BJ (cell line): ENCODE data around the gene ZNF253. TPM values are rescaled to one million over a fixed set of nuclear protein-coding genes. Genes with fewer than 3 reads are reported as not detected.

ENCODE experiments used
- polyA plus RNA-seq: library from polyadenylated mRNA; depleted of rRNA; stranded (reverse); fragments of >200 nt; gene quantifications from 2 replicates; pipeline ENCODE4 v1.2.3, GENCODE V29; 2011; rRNA removed

ZNF253 gene
- polyA plus RNA-seq, 1 experiment = 0.67 TPM

Other genes starting within 250 kb of the ZNF253 start
- 1.3 and 1.9 TPM in 2 replicates for gene PBX4, start 247.2 kb upstream of the ZNF253 start, polyA plus RNA-seq
- gene LPAR2, start 237.7 kb upstream of the ZNF253 start, polyA plus RNA-seq = 2.1 and 2.4 TPM in 2 replicates
- 3.8 and 4.4 TPM in 2 replicates for gene GMIP, start 222.2 kb upstream of the ZNF253 start, polyA plus RNA-seq
- gene ATP13A1, start 202.2 kb upstream of the ZNF253 start, polyA plus RNA-seq = 11.1 and 27.9 TPM in 2 replicates
- gene ZNF101, start 197.0 kb upstream of the ZNF253 start, polyA plus RNA-seq = 2.5 and 4.5 TPM in 2 replicates
- gene ZNF14, start 132.8 kb upstream of the ZNF253 start, polyA plus RNA-seq = 1.2 and 2.7 TPM in 2 replicates
- 3.9 and 7.2 TPM in 2 replicates for gene ZNF506, start 44.1 kb upstream of the ZNF253 start, polyA plus RNA-seq
- gene ZNF93, start 35.1 kb downstream of the ZNF253 start, polyA plus RNA-seq = 4.3 and 5.2 TPM in 2 replicates
- gene ZNF682, start 173.6 kb downstream of the ZNF253 start, polyA plus RNA-seq = 0.70 and 1.3 TPM in 2 replicates
- 0.36 and 0.38 TPM in 2 replicates for gene ZNF90, start 212.1 kb downstream of the ZNF253 start, polyA plus RNA-seq